HG03565 (cell line): ENCODE data around the gene PADI3.
"Not testable (repeated sequence)": the region's sequence is repeated elsewhere in the genome, so short reads cannot be mapped to it uniquely, and the experiment has no call there.

ENCODE experiments used
- ATAC-seq: cut with Tn5 transposase; IDR thresholded peaks from one replicate; pipeline ENCODE4 v1.9.1; 2021; ENCODE audit warnings: mild to moderate bottlenecking, moderate library complexity; ENCODE audit not compliant: unreplicated experiment

PADI3 gene

GRCh38 chr1:17321857-17322390 is 73.0 kb downstream of the PADI3 start:
- ATAC-seq = not testable (repeated sequence)

- ATAC-seq = no peak
These were observed 80.0 kb downstream of the PADI3 start for GRCh38 chr1:17328855-17329254.

GRCh38 chr1:17329610-17330009 is 80.7 kb downstream of the PADI3 start:
- no peak for ATAC-seq

GRCh38 chr1:17330856-17331255 is 82.0 kb downstream of the PADI3 start:
- no peak for ATAC-seq

GRCh38 chr1:17333081-17333480 is 84.2 kb downstream of the PADI3 start:
- ATAC-seq = no peak
